ENCODE results near the gene TIGD2. TPM values are rescaled to one million over a fixed set of nuclear protein-coding genes. Genes with fewer than 3 reads are reported as not detected.

The TIGD2 gene
- total and polyA plus RNA-seq, 2 experiments from 2014 or later: 2.1 to 6.7 TPM

DNA sequence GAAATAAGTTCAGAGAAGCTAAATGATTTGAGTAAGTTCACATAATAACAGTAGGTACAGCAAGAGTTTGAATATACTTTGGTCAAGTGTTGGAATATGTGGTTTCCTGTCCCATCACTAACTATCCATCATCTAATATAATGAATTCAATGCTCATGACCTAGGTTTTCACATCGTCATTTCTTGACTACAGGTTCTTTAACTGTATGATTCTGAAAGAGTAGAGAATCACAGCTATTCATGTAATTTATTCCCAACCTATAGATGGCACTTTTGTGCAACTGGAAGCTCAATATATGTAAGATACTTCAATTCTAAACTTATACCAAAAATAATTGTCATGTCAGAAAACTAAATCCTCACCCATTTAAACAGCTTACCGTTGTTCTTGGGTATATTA, 53.1 kb downstream of the TIGD2 start:
- H3K4me2 ChIP-seq: no peak overlapping the region
- Mint-ChIP-seq H3K9me3 (no peaks in the 10 kb centered on the region), H3K27ac (no peak overlapping the region), H3K36me3 (ENCODE audit: low read depth) (no peaks in the 10 kb centered on the region), H3K4me1 (peaks cover 6% of the 10 kb centered on the region; the same call in 1 of the 3 replicates), H3K27me3 (ENCODE audit: insufficient read depth, low read depth, poor library complexity) (no peaks in the 10 kb centered on the region), H3K4me3 (no peak overlapping the region)
- H3K27me3 ChIP-seq (ENCODE audit: insufficient read depth): no peaks in the 10 kb centered on the region
- no peak for ATAC-seq
- H2AFZ ChIP-seq: no peak overlapping the region
- no peaks in the 10 kb centered on the region for H3F3A ChIP-seq (replicated peaks; ENCODE audit: low read depth)
- TF ChIP-seq NANOG (IDR thresholded peaks at IDR 0.05; ENCODE audit: borderline replicate concordance) (no peak), POLR2AphosphoS5 (IDR thresholded peaks at IDR 0.05; ENCODE audit: low read depth) (no peak), JUNB (IDR thresholded peaks at IDR 0.05; ENCODE audit: unreplicated experiment) (no peak), ZNF114 (CRISPR knock-in tag; IDR thresholded peaks at IDR 0.05) (no peak), EZH2 (IDR thresholded peaks at IDR 0.05; ENCODE audit: low read depth, unreplicated experiment) (no peak), CREB1 (CRISPR knock-in tag; IDR thresholded peaks at IDR 0.05; ENCODE audit: low read depth) (no peak), STAT1 (IDR thresholded peaks at IDR 0.05; ENCODE audit: unreplicated experiment) (no peak)
- TF ChIP-seq, protein P1, sequence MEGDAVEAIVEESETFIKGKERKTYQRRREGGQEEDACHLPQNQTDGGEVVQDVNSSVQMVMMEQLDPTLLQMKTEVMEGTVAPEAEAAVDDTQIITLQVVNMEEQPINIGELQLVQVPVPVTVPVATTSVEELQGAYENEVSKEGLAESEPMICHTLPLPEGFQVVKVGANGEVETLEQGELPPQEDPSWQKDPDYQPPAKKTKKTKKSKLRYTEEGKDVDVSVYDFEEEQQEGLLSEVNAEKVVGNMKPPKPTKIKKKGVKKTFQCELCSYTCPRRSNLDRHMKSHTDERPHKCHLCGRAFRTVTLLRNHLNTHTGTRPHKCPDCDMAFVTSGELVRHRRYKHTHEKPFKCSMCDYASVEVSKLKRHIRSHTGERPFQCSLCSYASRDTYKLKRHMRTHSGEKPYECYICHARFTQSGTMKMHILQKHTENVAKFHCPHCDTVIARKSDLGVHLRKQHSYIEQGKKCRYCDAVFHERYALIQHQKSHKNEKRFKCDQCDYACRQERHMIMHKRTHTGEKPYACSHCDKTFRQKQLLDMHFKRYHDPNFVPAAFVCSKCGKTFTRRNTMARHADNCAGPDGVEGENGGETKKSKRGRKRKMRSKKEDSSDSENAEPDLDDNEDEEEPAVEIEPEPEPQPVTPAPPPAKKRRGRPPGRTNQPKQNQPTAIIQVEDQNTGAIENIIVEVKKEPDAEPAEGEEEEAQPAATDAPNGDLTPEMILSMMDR (conservative IDR thresholded peaks at IDR 0.05; ENCODE audit: low read depth in 2 of 2): no peak; a peak in 1 of 4 replicates
- TF ChIP-seq, protein P2, sequence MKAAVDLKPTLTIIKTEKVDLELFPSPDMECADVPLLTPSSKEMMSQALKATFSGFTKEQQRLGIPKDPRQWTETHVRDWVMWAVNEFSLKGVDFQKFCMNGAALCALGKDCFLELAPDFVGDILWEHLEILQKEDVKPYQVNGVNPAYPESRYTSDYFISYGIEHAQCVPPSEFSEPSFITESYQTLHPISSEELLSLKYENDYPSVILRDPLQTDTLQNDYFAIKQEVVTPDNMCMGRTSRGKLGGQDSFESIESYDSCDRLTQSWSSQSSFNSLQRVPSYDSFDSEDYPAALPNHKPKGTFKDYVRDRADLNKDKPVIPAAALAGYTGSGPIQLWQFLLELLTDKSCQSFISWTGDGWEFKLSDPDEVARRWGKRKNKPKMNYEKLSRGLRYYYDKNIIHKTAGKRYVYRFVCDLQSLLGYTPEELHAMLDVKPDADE (IDR thresholded peaks at IDR 0.05): no peak
- H3K36me3 ChIP-seq (ENCODE audit: insufficient read depth): no peaks in the 10 kb centered on the region
- no peaks in the 10 kb centered on the region for H3K4me1 ChIP-seq (ENCODE audit: insufficient read depth)
- H4K20me1 ChIP-seq (replicated peaks; ENCODE audit: insufficient read depth): no peaks in the 10 kb centered on the region
- no peaks in the 10 kb centered on the region for H3K79me2 ChIP-seq (replicated peaks; ENCODE audit: insufficient read depth)
- no peak overlapping the region for H3K4me3 ChIP-seq
- no peak overlapping the region for H3K27ac ChIP-seq (ENCODE audit: low read depth)
- DNase-seq (ENCODE audit: low spot score): no peak
- H3K9me2 ChIP-seq (ENCODE audit: insufficient read depth): no peaks in the 10 kb centered on the region

Small RNA genes lying within 50 kb of the gene (small RNA-seq; reads per million reads assigned to genes)
- gene RNU6-907P (ENCODE audit: low replicate concordance): not detected

Other genes with a start within 250 kb of the TIGD2 start
- gene FAM13A, start 54.3 kb upstream of the TIGD2 start, total RNA-seq (2014; rRNA removed; shearing (Covaris generic)): 24.1 and 28.4 TPM in 2 replicates
- 11.0 and 13.9 TPM in 2 replicates for gene FAM13A, start 54.3 kb upstream of the TIGD2 start, polyA plus RNA-seq (2016; fragmentation: Nextera tagmentation; extraction: Ambion mirVana)
- 3.2 TPM in 2 replicates for gene GPRIN3, start 196.3 kb downstream of the TIGD2 start, total RNA-seq (2014; rRNA removed; shearing (Covaris generic))
- 0.49 and 0.74 TPM in 2 replicates for gene GPRIN3, start 196.3 kb downstream of the TIGD2 start, polyA plus RNA-seq (2016; fragmentation: Nextera tagmentation; extraction: Ambion mirVana)

All from GM23338 (cell line).